ENCODE results near the gene SLC22A8. TPM values are rescaled to one million over a fixed set of nuclear protein-coding genes. Genes with fewer than 3 reads are reported as not detected.

SLC22A8 gene
- total RNA-seq, 1 donor from 2014 or later = not detected

DNA sequence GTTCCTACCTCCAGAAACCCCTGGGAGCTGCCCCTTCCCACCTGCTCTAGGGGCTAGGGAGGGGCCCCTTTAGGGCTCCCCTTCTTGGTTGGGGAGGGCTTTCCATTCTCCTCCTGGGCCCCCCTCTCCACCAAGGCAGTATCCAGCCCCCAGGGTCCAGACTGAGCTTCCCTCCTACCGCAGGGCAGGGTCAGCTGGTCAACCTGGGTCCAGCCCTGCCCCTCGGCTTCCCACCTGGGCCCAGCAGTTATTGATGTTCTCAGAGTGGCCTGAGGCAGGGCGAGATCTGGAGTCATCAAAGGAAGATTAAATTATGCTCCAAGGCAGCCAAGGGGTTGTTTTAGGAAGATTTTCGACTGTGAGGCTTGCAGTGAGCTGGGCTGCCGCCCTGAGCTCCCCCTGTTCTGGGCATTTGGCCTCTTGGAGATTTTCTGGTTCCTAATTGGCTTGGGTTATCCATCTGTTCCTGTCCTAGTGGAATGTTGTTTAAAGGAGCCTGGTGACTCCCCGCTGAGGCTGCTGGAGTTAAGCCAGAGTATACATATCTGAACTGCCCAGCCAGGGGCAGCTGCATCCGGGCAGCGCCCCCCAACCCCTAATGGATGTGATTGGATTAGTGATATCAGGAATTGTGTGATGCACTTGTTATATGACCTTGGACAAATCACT is 1.8 kb upstream of the SLC22A8 start:
- Histone ChIP-seq H3K4me1 (ENCODE audit: control insufficient read depth in 3 of 3, insufficient read depth in 3 of 3, low read length in 3 of 3) (peaks cover 3 to 5% (median 4%) of the 10 kb centered on the region in 3 donors), H3K9me3 (ENCODE audit: control insufficient read depth in 3 of 3, low read length in 3 of 3) (no peaks in the 10 kb centered on the region), H3K27me3 (ENCODE audit: control insufficient read depth in 3 of 3, insufficient read depth in 3 of 3, low read length in 3 of 3) (peaks cover 0 to 25% (median 15%) of the 10 kb centered on the region in 3 donors), H3K4me3 (ENCODE audit: low read length in 3 of 3) (no peak overlapping the region), H3K36me3 (ENCODE audit: control insufficient read depth in 3 of 3, insufficient read depth in 3 of 3, low read length in 3 of 3) (no peaks in the 10 kb centered on the region), H3K27ac (ENCODE audit: low read depth, low read length) (no peak overlapping the region), H3K9ac (ENCODE audit: low read depth in 1 of 3, low read length in 3 of 3) (no peak overlapping the region)

DNA sequence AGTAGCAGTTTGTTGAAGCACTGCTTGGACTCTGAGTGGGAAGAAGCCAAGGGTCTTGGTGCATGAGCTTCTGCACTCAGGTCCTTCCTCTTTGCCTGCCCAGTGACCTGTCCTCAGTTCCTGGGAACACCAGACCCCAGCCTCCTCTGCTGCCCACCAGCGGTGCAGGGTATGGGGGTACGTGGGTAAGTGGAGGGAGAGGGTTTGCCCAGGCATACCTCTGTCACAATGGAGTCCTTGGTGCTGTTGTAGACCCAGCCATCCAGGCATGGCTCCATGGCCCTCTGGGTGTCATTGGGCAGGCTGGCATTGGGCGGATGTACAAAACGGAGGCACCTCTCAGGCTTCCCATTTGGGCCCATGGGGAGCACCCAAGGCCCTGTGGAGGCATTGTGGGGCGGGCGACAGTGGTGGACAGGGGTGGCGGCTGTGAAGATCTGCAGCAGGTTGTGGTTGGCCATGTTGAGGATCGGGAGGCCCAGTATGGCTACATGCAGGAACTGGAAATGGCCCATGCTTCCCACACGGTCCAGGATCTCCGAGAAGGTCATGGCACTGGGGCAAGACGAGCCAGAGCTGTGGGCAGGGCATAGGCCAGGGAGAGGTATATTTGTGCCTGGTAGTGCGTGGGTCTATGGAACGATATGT is 1.1 kb downstream of the SLC22A8 start:
- Histone ChIP-seq H3K4me1 (ENCODE audit: control insufficient read depth in 3 of 3, insufficient read depth in 3 of 3, low read length in 3 of 3) (peaks cover 0 to 5% (median 4%) of the 10 kb centered on the region in 3 donors), H3K27ac (ENCODE audit: low read depth, low read length) (no peak overlapping the region), H3K27me3 (ENCODE audit: control insufficient read depth in 3 of 3, insufficient read depth in 3 of 3, low read length in 3 of 3) (peaks cover 0 to 12% (median 9%) of the 10 kb centered on the region in 3 donors)

DNA sequence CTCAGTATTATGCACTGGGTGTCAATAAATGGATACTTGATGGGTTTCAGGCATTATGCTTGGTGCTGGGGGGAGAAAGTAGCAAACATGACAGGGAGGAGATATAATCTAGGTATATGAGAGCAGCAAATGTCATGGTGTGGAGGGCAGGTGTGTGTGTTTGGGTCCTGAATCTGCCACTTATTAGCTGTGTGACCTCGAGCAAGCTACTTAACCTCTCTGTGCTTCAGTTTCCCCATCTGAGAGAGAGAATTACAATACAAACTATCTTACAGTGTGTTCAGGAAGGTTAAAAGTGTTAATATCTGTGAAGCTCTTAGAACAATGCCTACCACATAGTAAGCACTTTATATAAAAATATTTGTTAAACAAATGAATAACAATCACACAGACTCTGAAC is 2.8 kb downstream of the SLC22A8 start:
- H3K27ac ChIP-seq (ENCODE audit: low read depth, low read length) = no peak overlapping the region
- no peak overlapping the region for H3K4me3 ChIP-seq (ENCODE audit: low read length in 3 of 3)
- no peaks in the 10 kb centered on the region for H3K36me3 ChIP-seq (ENCODE audit: control insufficient read depth in 3 of 3, insufficient read depth in 3 of 3, low read length in 3 of 3)
- no peaks in the 10 kb centered on the region for H3K9me3 ChIP-seq (ENCODE audit: control insufficient read depth in 3 of 3, low read length in 3 of 3)
- no peak overlapping the region for H3K9ac ChIP-seq (ENCODE audit: low read depth in 1 of 3, low read length in 3 of 3)
- H3K4me1 ChIP-seq (ENCODE audit: control insufficient read depth in 3 of 3, insufficient read depth in 3 of 3, low read length in 3 of 3) = peaks cover 0 to 5% (median 4%) of the 10 kb centered on the region in 3 donors
- peaks cover 0 to 9% (median 0%) of the 10 kb centered on the region in 3 donors for H3K27me3 ChIP-seq (ENCODE audit: control insufficient read depth in 3 of 3, insufficient read depth in 3 of 3, low read length in 3 of 3)

More for the DNA sequence above, 1.1 kb downstream of the SLC22A8 start:
- no peaks in the 10 kb centered on the region for H3K9me3 ChIP-seq (ENCODE audit: control insufficient read depth in 3 of 3, low read length in 3 of 3)
- H3K36me3 ChIP-seq (ENCODE audit: control insufficient read depth in 3 of 3, insufficient read depth in 3 of 3, low read length in 3 of 3) = no peaks in the 10 kb centered on the region
- H3K4me3 ChIP-seq (ENCODE audit: low read length in 3 of 3) = no peak overlapping the region
- no peak overlapping the region for H3K9ac ChIP-seq (ENCODE audit: low read depth in 1 of 3, low read length in 3 of 3)

DNA sequence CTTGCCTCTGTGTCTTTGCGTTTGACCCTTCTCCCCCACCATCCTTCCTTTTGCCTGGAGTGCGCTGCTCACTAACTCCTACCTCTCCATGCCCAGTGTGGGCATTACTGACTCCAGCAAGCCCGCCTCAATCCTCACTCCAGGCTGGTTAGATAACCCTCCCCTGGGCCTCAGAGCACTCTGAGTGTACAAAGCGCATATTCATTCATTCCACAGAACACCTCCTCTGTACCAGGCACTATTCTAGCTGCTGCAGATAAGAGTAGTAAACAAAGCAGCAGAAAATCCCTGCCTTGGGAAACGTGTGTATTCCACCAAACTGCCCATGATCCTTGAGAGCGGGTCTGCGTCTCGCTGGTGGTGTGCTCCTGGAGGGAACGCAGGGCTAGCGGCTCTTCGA is 3.2 kb downstream of the SLC22A8 start:
- peaks cover 0 to 9% (median 0%) of the 10 kb centered on the region in 3 donors for H3K27me3 ChIP-seq (ENCODE audit: control insufficient read depth in 3 of 3, insufficient read depth in 3 of 3, low read length in 3 of 3)
- no peaks in the 10 kb centered on the region for H3K9me3 ChIP-seq (ENCODE audit: control insufficient read depth in 3 of 3, low read length in 3 of 3)
- H3K27ac ChIP-seq (ENCODE audit: low read depth, low read length) = no peak overlapping the region
- no peak overlapping the region for H3K9ac ChIP-seq (ENCODE audit: low read depth in 1 of 3, low read length in 3 of 3)
- H3K4me1 ChIP-seq (ENCODE audit: control insufficient read depth in 3 of 3, insufficient read depth in 3 of 3, low read length in 3 of 3) = peaks cover 0 to 5% (median 1%) of the 10 kb centered on the region in 3 donors
- no peaks in the 10 kb centered on the region for H3K36me3 ChIP-seq (ENCODE audit: control insufficient read depth in 3 of 3, insufficient read depth in 3 of 3, low read length in 3 of 3)
- no peak overlapping the region for H3K4me3 ChIP-seq (ENCODE audit: low read length in 3 of 3)

DNA sequence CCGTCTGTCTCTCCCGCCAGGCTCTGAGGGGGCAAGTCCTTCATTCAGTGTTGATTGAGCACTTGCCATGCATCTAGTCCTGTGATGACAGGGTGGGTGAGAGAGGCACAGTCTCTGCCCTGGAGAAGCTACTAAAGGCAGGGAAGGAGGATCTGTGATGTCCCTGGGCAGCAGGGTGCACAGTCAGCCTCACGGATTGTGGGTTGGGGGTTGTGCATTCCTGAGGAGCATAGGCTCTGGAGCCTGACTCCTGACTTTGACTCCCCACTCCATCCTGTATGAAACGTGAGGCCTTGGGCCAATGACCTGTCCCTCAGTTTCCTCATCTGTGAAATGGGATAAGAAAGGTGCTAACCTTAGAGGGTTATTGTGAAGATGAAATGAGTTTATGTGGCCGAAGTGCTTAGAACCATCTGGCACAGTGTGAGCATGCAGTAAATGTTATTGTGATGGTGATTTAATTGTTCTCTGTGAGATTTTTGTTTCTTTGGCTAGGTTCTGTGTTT is 4.7 kb downstream of the SLC22A8 start:
- Histone ChIP-seq H3K9me3 (ENCODE audit: control insufficient read depth in 3 of 3, low read length in 3 of 3) (no peaks in the 10 kb centered on the region), H3K4me3 (ENCODE audit: low read length in 3 of 3) (no peak overlapping the region), H3K36me3 (ENCODE audit: control insufficient read depth in 3 of 3, insufficient read depth in 3 of 3, low read length in 3 of 3) (no peaks in the 10 kb centered on the region), H3K27ac (ENCODE audit: low read depth, low read length) (no peak overlapping the region), H3K9ac (ENCODE audit: low read depth in 1 of 3, low read length in 3 of 3) (no peak overlapping the region), H3K4me1 (ENCODE audit: control insufficient read depth in 3 of 3, insufficient read depth in 3 of 3, low read length in 3 of 3) (peaks cover 0 to 2% (median 0%) of the 10 kb centered on the region in 3 donors), H3K27me3 (ENCODE audit: control insufficient read depth in 3 of 3, insufficient read depth in 3 of 3, low read length in 3 of 3) (peaks cover 0 to 7% (median 0%) of the 10 kb centered on the region in 3 donors)

DNA sequence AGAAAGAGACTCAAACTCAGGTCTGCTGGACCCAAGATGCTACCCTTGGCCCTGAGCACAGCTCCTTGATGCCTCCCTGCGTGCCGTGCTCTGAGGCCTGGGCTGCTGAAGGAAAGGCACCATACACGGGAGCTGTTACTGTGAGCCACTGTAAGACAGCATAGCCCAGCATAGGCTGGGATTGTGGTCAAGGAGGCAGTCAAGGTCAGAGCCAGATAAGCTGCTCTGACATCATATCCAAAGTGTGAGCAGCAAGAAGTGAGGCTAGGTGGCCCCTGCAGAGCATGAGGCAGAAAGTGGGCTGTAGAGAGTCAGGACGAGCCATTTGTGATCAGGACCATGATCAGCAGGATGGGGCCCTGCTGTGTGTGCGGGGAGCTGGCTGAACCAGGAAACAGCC is 7.7 kb downstream of the SLC22A8 start:
- Histone ChIP-seq H3K9ac (ENCODE audit: low read depth in 1 of 3, low read length in 3 of 3) (no peak overlapping the region), H3K9me3 (ENCODE audit: control insufficient read depth in 3 of 3, low read length in 3 of 3) (no peaks in the 10 kb centered on the region), H3K4me1 (ENCODE audit: control insufficient read depth in 3 of 3, insufficient read depth in 3 of 3, low read length in 3 of 3) (no peaks in the 10 kb centered on the region), H3K36me3 (ENCODE audit: control insufficient read depth in 3 of 3, insufficient read depth in 3 of 3, low read length in 3 of 3) (no peaks in the 10 kb centered on the region), H3K27me3 (ENCODE audit: control insufficient read depth in 3 of 3, insufficient read depth in 3 of 3, low read length in 3 of 3) (peaks cover 0 to 3% (median 0%) of the 10 kb centered on the region in 3 donors), H3K27ac (ENCODE audit: low read depth, low read length) (no peak overlapping the region), H3K4me3 (ENCODE audit: low read length in 3 of 3) (no peak overlapping the region)

DNA sequence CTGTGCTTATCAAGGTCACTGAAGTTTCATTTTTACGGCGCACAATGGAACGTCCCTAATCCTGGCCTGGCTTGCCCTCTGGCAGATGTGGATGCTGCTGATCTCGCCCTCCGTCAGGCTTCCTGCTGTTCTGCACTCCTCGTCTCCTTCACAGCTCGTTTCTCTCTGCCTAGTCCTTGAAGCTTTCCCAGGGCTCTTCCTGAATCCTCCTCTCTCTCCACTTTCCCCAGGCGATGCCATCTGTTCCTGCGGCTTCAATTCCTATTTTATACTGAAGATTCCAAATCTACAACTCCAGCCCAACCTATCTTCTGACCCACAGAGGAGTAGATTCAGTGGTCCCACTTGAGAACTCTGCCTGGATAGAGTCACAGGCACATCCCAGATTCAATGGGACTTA is 14.2 kb downstream of the SLC22A8 start:
- Histone ChIP-seq H3K36me3 (ENCODE audit: control insufficient read depth in 3 of 3, insufficient read depth in 3 of 3, low read length in 3 of 3) (no peaks in the 10 kb centered on the region), H3K4me3 (ENCODE audit: low read length in 3 of 3) (no peak overlapping the region), H3K9ac (ENCODE audit: low read depth in 1 of 3, low read length in 3 of 3) (no peak overlapping the region), H3K4me1 (ENCODE audit: control insufficient read depth in 3 of 3, insufficient read depth in 3 of 3, low read length in 3 of 3) (no peaks in the 10 kb centered on the region), H3K9me3 (ENCODE audit: control insufficient read depth in 3 of 3, low read length in 3 of 3) (no peaks in the 10 kb centered on the region), H3K27ac (ENCODE audit: low read depth, low read length) (no peak overlapping the region), H3K27me3 (ENCODE audit: control insufficient read depth in 3 of 3, insufficient read depth in 3 of 3, low read length in 3 of 3) (peaks cover 0 to 10% (median 7%) of the 10 kb centered on the region in 3 donors)

DNA sequence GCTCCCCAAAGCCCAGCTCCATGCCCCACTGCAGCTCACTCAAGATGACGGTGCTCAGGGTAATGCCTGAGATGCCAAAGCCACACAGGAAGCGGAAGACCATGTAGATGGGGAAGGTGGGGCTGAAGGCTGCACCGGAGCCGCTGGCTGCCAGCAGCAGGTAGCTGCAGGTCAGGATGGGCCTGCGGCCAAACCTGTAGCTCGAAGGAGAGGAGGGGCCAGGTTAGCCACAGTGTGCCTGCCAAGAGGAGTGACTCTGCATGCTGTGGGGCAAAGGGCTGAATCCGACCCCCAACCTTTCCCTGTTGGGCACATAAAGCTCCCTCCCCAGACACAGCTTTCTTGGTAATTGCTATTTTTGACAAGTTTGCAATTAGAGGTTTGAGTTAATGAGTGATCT is 16.0 kb downstream of the SLC22A8 start:
- Histone ChIP-seq H3K4me1 (ENCODE audit: control insufficient read depth in 3 of 3, insufficient read depth in 3 of 3, low read length in 3 of 3) (no peaks in the 10 kb centered on the region), H3K36me3 (ENCODE audit: control insufficient read depth in 3 of 3, insufficient read depth in 3 of 3, low read length in 3 of 3) (no peaks in the 10 kb centered on the region), H3K27ac (ENCODE audit: low read depth, low read length) (no peak overlapping the region), H3K4me3 (ENCODE audit: low read length in 3 of 3) (no peak overlapping the region), H3K27me3 (ENCODE audit: control insufficient read depth in 3 of 3, insufficient read depth in 3 of 3, low read length in 3 of 3) (peaks cover 0 to 10% (median 7%) of the 10 kb centered on the region in 3 donors), H3K9me3 (ENCODE audit: control insufficient read depth in 3 of 3, low read length in 3 of 3) (peaks cover 0 to 3% (median 0%) of the 10 kb centered on the region in 3 donors), H3K9ac (ENCODE audit: low read depth in 1 of 3, low read length in 3 of 3) (no peak overlapping the region)

DNA sequence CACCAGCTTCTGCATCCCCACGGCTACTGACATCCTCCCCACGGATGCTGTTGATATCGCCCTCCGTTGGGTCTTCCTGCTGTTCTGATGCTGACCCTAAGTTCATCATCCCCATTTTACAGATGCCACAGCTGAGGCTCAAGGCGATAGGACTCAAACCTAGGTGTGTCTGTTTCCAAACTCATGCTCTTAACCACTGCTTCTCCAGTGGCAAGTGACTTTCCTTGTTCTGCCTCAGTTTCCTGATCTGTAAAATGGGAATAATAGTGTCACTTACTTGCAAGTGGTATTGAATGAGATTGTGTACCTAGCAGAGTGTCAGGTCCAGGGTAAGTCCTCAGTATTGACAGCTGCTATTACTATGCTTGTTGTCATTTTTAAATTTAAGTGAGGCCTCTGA is 16.5 kb downstream of the SLC22A8 start:
- Histone ChIP-seq H3K9me3 (ENCODE audit: control insufficient read depth in 3 of 3, low read length in 3 of 3) (peaks cover 0 to 3% (median 0%) of the 10 kb centered on the region in 3 donors), H3K27me3 (ENCODE audit: control insufficient read depth in 3 of 3, insufficient read depth in 3 of 3, low read length in 3 of 3) (peaks cover 0 to 10% (median 7%) of the 10 kb centered on the region in 3 donors), H3K9ac (ENCODE audit: low read depth in 1 of 3, low read length in 3 of 3) (no peak overlapping the region), H3K27ac (ENCODE audit: low read depth, low read length) (no peak overlapping the region), H3K4me1 (ENCODE audit: control insufficient read depth in 3 of 3, insufficient read depth in 3 of 3, low read length in 3 of 3) (no peaks in the 10 kb centered on the region), H3K4me3 (ENCODE audit: low read length in 3 of 3) (no peak overlapping the region), H3K36me3 (ENCODE audit: control insufficient read depth in 3 of 3, insufficient read depth in 3 of 3, low read length in 3 of 3) (no peaks in the 10 kb centered on the region)

DNA sequence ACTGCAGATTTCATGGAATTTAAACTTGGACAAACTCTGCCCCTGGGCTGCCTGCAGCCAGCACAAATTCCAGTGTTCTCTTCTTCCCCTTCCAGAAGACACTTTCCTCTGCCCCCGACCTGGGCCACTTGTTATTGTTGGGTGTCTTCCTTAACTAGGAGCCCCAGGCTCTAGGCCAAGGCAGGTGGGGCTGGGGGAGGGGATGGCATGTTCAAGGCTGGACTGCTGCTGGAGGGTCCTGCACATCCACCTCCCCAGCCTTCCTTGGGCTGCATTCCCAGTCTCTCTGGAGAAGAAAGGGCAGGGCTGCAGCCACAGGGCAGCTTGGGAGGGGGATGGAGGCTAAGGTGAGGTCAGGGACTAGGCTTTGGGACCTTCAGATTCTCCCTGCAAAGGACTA is 19.4 kb downstream of the SLC22A8 start:
- H3K36me3 ChIP-seq (ENCODE audit: control insufficient read depth in 3 of 3, insufficient read depth in 3 of 3, low read length in 3 of 3) = no peaks in the 10 kb centered on the region
- no peak overlapping the region for H3K9ac ChIP-seq (ENCODE audit: low read depth in 1 of 3, low read length in 3 of 3)
- no peak overlapping the region for H3K4me3 ChIP-seq (ENCODE audit: low read length in 3 of 3)
- peaks cover 0 to 3% (median 0%) of the 10 kb centered on the region in 3 donors for H3K9me3 ChIP-seq (ENCODE audit: control insufficient read depth in 3 of 3, low read length in 3 of 3)
- no peaks in the 10 kb centered on the region for H3K4me1 ChIP-seq (ENCODE audit: control insufficient read depth in 3 of 3, insufficient read depth in 3 of 3, low read length in 3 of 3)
- H3K27me3 ChIP-seq (ENCODE audit: control insufficient read depth in 3 of 3, insufficient read depth in 3 of 3, low read length in 3 of 3) = peaks cover 0 to 10% (median 7%) of the 10 kb centered on the region in 3 donors
- no peak overlapping the region for H3K27ac ChIP-seq (ENCODE audit: low read depth, low read length)
